SK-N-SH treated with all-trans-retinoic acid at 6 μM for 48 hours (cell line): ENCODE data around the gene ZNF132.

Experiments used
- ATAC-seq: fragments of 200-7000 bp; cut with Tn5 transposase; 3 replicates; pipeline ENCODE4 v1.9.1; 2020; ENCODE audit warnings: mild to moderate bottlenecking, moderate library complexity
- ARNTL ChIP-seq: fragments of 450-650 bp; formaldehyde crosslinking; IDR thresholded peaks from 2 replicates; pipeline ENCODE4 v1.5.0; 2020; ENCODE audit warnings: low read depth, mild to moderate bottlenecking, moderate library complexity, borderline replicate concordance
- BACH2 ChIP-seq: fragments of 250-450 bp; sonication (Bioruptor Pico); IDR thresholded peaks from 2 replicates; pipeline ENCODE4 v1.9.0; 2021; ENCODE audit warnings: mild to moderate bottlenecking, borderline replicate concordance
- CSDC2 ChIP-seq: fragments of 250-450 bp; sonication (Bioruptor Pico); IDR thresholded peaks from 2 replicates; pipeline ENCODE4 v1.5.0; 2020; ENCODE audit warnings: mild to moderate bottlenecking, moderate library complexity
- ESRRG ChIP-seq: fragments of 250-450 bp; sonication (Bioruptor Pico); IDR thresholded peaks from 2 replicates; pipeline ENCODE4 v1.6.1; 2021; ENCODE audit warnings: mild to moderate bottlenecking
- GLIS3 ChIP-seq: fragments of 250-450 bp; sonication (Bioruptor Pico); IDR thresholded peaks from 2 replicates; pipeline ENCODE4 v1.5.0; 2020; ENCODE audit warnings: mild to moderate bottlenecking, moderate library complexity
- ISL1 ChIP-seq: fragments of 250-450 bp; sonication (Bioruptor Pico); IDR thresholded peaks from 2 replicates; pipeline ENCODE4 v2.1.2; 2022; ENCODE audit warnings: mild to moderate bottlenecking, moderate library complexity
- OSR1 ChIP-seq: fragments of 250-450 bp; sonication (Bioruptor Pico); IDR thresholded peaks from 2 replicates; pipeline ENCODE4 v1.8.0; 2022; ENCODE audit warnings: moderate library complexity, mild to moderate bottlenecking, inconsistent platforms
- PPARA ChIP-seq: fragments of 250-450 bp; sonication (Bioruptor Pico); IDR thresholded peaks from 2 replicates; pipeline ENCODE4 v1.5.0; 2020; ENCODE audit warnings: mild to moderate bottlenecking, borderline replicate concordance
- RARB ChIP-seq: fragments of 250-450 bp; sonication (Bioruptor Pico); IDR thresholded peaks from 2 replicates; pipeline ENCODE4 v1.8.0; 2021; ENCODE audit warnings: mild to moderate bottlenecking, moderate library complexity
- TCF4 ChIP-seq: fragments of 250-450 bp; sonication (Bioruptor Pico); IDR thresholded peaks from 2 replicates; pipeline ENCODE4 v1.8.0; 2021; ENCODE audit warnings: mild to moderate bottlenecking, moderate library complexity, borderline replicate concordance
- TOX ChIP-seq: fragments of 250-450 bp; sonication (Bioruptor Pico); IDR thresholded peaks from 2 replicates; pipeline ENCODE4 v1.8.0; 2021; ENCODE audit warnings: mild to moderate bottlenecking, moderate library complexity, borderline replicate concordance
- TSHZ2 ChIP-seq: fragments of 250-450 bp; sonication (Bioruptor Pico); IDR thresholded peaks from 2 replicates; pipeline ENCODE4 v1.5.0; 2020; ENCODE audit warnings: mild to moderate bottlenecking, moderate library complexity
- ZC3H10 ChIP-seq: fragments of 250-450 bp; sonication (Bioruptor Pico); IDR thresholded peaks from 2 replicates; pipeline ENCODE4 v1.5.1; 2021; ENCODE audit warnings: mild to moderate bottlenecking, moderate library complexity
- ZFP3 ChIP-seq: fragments of 250-450 bp; sonication (Bioruptor Pico); IDR thresholded peaks from 2 replicates; pipeline ENCODE4 v1.5.0; 2020; ENCODE audit warnings: mild to moderate bottlenecking, moderate library complexity
- ZNF565 ChIP-seq: fragments of 450-650 bp; formaldehyde crosslinking; conservative IDR thresholded peaks from 2 replicates; pipeline ENCODE4 v1.5.0; 2020; ENCODE audit warnings: low read depth, mild to moderate bottlenecking, moderate library complexity
- ZNF70 ChIP-seq: fragments of 450-650 bp; formaldehyde crosslinking; IDR thresholded peaks from 2 replicates; pipeline ENCODE4 v1.5.0; 2020; ENCODE audit warnings: mild to moderate bottlenecking, moderate library complexity
- ZNF8 ChIP-seq: fragments of 450-650 bp; formaldehyde crosslinking; IDR thresholded peaks from 2 replicates; pipeline ENCODE4 v1.5.0; 2020; ENCODE audit warnings: mild to moderate bottlenecking, moderate library complexity
- TF ChIP-seq, protein P1 (sequence below): fragments of 250-450 bp; sonication (Bioruptor Pico); IDR thresholded peaks from 2 replicates; pipeline ENCODE4 v1.8.0; 2020; ENCODE audit warnings: mild to moderate bottlenecking, moderate library complexity, borderline replicate concordance
- TF ChIP-seq, protein P2 (sequence below): fragments of 250-450 bp; sonication (Bioruptor Pico); IDR thresholded peaks from 2 replicates; pipeline ENCODE4 v1.5.1; 2020; ENCODE audit warnings: low read depth, mild to moderate bottlenecking, moderate library complexity
- TF ChIP-seq, protein P3 (sequence below): fragments of 250-450 bp; sonication (Bioruptor Pico); IDR thresholded peaks from 2 replicates; pipeline ENCODE4 v1.8.0; 2021; ENCODE audit warnings: low read depth, mild to moderate bottlenecking, moderate library complexity, borderline replicate concordance

The ZNF132 gene

DNA sequence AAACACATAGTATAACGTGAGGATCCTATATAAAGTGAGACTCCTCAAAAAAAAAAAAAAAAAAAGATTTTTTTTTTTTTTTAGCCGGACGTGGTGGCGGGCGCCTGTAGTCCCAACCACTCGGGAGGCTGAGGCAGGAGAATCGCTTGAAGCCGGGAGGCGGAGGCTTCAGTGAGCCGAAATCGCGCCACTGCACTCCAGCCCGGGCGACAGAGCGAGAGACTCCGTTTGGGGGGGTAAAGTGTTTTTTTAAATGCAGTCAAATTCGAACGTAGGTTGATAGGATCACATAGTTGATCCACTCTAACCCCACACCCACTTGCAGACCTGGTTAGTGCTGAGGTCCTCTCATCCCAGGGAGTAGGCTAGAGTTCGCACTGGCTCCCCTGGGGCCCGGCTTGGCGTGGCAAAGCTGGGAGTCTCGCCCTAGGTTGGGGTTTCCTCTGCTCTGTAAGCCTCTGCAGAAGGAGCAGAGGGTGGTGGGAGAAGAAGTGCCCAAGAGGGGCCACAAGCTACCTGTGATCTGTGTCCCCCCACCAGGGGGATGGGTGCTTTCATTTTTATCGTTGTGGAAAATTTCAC lies 38.0 kb downstream of the ZNF132 start:
- ATAC-seq: no peak
- no peak for TF ChIP-seq ZNF70 (CRISPR knock-in tag)
- TF ChIP-seq ISL1 (CRISPR knock-in tag): no peak

GRCh38 chr19:58400916-58401839 lies 38.8 kb downstream of the ZNF132 start:
- TF ChIP-seq ZNF565: no peak
- no peak for TF ChIP-seq ESRRG
- no peak for TF ChIP-seq PPARA
- no peak for TF ChIP-seq ZFP3 (CRISPR knock-in tag)
- TF ChIP-seq, protein P1, sequence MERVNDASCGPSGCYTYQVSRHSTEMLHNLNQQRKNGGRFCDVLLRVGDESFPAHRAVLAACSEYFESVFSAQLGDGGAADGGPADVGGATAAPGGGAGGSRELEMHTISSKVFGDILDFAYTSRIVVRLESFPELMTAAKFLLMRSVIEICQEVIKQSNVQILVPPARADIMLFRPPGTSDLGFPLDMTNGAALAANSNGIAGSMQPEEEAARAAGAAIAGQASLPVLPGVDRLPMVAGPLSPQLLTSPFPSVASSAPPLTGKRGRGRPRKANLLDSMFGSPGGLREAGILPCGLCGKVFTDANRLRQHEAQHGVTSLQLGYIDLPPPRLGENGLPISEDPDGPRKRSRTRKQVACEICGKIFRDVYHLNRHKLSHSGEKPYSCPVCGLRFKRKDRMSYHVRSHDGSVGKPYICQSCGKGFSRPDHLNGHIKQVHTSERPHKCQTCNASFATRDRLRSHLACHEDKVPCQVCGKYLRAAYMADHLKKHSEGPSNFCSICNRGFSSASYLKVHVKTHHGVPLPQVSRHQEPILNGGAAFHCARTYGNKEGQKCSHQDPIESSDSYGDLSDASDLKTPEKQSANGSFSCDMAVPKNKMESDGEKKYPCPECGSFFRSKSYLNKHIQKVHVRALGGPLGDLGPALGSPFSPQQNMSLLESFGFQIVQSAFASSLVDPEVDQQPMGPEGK (CRISPR knock-in tag): no peak
- TF ChIP-seq TCF4: no peak
- TF ChIP-seq, protein P2, sequence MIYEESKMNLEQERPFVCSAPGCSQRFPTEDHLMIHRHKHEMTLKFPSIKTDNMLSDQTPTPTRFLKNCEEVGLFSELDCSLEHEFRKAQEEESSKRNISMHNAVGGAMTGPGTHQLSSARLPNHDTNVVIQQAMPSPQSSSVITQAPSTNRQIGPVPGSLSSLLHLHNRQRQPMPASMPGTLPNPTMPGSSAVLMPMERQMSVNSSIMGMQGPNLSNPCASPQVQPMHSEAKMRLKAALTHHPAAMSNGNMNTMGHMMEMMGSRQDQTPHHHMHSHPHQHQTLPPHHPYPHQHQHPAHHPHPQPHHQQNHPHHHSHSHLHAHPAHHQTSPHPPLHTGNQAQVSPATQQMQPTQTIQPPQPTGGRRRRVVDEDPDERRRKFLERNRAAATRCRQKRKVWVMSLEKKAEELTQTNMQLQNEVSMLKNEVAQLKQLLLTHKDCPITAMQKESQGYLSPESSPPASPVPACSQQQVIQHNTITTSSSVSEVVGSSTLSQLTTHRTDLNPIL: no peak
- TF ChIP-seq ARNTL (CRISPR knock-in tag): no peak
- TF ChIP-seq OSR1 (CRISPR knock-in tag): no peak
- no peak for TF ChIP-seq RARB (CRISPR knock-in tag)
- TF ChIP-seq CSDC2: no peak
- TF ChIP-seq TOX: no peak
- no peak for TF ChIP-seq ZC3H10 (CRISPR knock-in tag)
- TF ChIP-seq TSHZ2 (CRISPR knock-in tag): no peak
- TF ChIP-seq, protein P3, sequence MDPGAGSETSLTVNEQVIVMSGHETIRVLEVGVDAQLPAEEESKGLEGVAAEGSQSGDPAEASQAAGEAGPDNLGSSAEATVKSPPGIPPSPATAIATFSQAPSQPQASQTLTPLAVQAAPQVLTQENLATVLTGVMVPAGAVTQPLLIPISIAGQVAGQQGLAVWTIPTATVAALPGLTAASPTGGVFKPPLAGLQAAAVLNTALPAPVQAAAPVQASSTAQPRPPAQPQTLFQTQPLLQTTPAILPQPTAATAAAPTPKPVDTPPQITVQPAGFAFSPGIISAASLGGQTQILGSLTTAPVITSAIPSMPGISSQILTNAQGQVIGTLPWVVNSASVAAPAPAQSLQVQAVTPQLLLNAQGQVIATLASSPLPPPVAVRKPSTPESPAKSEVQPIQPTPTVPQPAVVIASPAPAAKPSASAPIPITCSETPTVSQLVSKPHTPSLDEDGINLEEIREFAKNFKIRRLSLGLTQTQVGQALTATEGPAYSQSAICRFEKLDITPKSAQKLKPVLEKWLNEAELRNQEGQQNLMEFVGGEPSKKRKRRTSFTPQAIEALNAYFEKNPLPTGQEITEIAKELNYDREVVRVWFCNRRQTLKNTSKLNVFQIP (CRISPR knock-in tag): no peak
- ATAC-seq: peak; percentile 96

DNA sequence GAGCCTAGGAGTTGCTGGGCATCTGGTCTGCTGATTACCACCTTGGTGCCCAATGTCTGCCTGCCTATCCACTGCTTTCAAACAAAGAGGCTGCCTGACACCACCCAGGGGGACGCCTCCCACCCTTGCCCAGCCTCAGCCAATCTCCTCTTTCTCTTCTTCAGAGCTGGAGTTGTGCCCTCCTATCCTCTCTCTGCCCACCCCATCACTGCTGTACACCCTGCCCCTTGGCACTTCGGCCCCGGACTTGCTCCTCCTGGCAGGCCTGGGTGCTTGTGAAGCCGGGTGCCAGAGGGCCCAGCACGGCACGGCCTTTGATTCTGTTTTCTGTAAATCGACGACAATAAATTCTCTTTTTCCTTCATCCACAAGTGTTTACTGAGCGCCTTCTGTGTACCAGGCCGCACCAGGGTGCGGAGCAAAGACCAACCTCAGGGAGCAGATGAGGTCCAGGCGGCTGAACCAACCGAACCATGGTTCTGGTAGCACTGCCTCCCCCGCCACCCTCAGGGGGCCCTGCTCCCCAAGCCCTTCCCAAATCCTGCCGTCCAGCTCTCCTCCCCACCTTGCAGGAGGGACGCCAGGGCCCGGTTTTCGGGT lies 39.5 kb downstream of the ZNF132 start:
- ATAC-seq: peak; percentile 66
- TF ChIP-seq ARNTL (CRISPR knock-in tag): no peak

DNA sequence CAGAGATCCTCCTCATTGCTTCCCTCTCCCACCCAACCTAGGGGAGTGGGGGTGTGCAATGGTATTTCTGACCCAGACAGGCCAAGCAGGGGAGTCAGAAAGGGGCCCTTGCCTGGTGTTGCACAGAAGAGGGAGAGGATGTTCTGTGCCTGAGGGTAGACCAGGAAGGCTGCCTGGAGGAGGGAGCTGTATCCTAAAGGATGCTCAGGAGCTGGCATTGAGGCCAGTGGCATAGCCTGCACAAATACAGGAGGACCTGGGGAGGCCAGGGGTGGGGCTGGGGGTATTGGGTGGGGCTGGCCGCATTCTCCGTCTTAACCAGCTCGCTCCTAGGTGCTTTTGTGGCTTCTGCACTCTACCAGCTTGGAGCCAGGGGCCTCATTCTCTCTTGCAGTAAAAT lies 40.0 kb downstream of the ZNF132 start:
- TF ChIP-seq GLIS3 (CRISPR knock-in tag): no peak
- no peak for TF ChIP-seq CSDC2
- 0 out of 2 replicates have a peak, but pooled peaks have one; percentile 61 for TF ChIP-seq ZFP3 (CRISPR knock-in tag)
- no peak for TF ChIP-seq TSHZ2 (CRISPR knock-in tag)
- TF ChIP-seq, protein P2: no peak
- TF ChIP-seq BACH2 (CRISPR knock-in tag): no peak
- TF ChIP-seq TOX: no peak
- TF ChIP-seq ZNF8: no peak
- TF ChIP-seq ZNF565: no peak
- ATAC-seq: no peak
